ENCODE results near the gene MEIS2. TPM values are rescaled to one million over a fixed set of nuclear protein-coding genes. Genes with fewer than 3 reads are reported as not detected.

Gene MEIS2
- total RNA-seq, 2 experiments from 2014 or later: 0.14 TPM; not detected in 1

DNA sequence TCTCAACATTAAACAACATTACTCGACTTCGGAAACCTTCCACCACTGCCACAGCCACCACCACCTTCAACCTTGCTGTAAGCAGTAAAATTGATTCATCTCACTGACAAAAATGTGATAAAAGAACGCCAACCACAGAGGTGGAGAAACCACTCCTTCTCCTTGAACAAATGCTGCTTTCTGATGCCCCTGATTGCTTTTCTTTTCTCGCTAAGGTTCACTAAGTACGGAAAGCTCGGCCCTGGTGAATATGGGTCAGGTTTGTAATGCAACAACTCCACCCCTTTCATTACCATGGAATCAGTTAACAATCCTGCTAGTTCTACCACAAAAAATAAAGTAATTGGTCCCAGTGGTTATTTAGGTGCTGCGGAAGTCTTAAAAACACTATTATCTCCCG, 44.9 kb downstream of the MEIS2 start:
- intact Hi-C loops (cut with micrococcal nuclease): no loop called here
- DNase-seq (no peak), ATAC-seq (no peak)
- ChIA-PET CTCF (no interaction called here), POLR2A (no interaction called here)
- H3K9me3 Mint-ChIP-seq: no peaks in the 10 kb centered on the region
- H3K27me3 Mint-ChIP-seq: no peaks in the 10 kb centered on the region
- TF ChIP-seq, protein P1, sequence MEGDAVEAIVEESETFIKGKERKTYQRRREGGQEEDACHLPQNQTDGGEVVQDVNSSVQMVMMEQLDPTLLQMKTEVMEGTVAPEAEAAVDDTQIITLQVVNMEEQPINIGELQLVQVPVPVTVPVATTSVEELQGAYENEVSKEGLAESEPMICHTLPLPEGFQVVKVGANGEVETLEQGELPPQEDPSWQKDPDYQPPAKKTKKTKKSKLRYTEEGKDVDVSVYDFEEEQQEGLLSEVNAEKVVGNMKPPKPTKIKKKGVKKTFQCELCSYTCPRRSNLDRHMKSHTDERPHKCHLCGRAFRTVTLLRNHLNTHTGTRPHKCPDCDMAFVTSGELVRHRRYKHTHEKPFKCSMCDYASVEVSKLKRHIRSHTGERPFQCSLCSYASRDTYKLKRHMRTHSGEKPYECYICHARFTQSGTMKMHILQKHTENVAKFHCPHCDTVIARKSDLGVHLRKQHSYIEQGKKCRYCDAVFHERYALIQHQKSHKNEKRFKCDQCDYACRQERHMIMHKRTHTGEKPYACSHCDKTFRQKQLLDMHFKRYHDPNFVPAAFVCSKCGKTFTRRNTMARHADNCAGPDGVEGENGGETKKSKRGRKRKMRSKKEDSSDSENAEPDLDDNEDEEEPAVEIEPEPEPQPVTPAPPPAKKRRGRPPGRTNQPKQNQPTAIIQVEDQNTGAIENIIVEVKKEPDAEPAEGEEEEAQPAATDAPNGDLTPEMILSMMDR (IDR thresholded peaks at IDR 0.05): no peak
- no peak overlapping the region for H3K27ac Mint-ChIP-seq
- H3K4me1 Mint-ChIP-seq (ENCODE audit: low read depth): no peaks in the 10 kb centered on the region
- H3K4me3 Mint-ChIP-seq: no peak overlapping the region
- H3K36me3 Mint-ChIP-seq (ENCODE audit: low read depth): no peaks in the 10 kb centered on the region

DNA sequence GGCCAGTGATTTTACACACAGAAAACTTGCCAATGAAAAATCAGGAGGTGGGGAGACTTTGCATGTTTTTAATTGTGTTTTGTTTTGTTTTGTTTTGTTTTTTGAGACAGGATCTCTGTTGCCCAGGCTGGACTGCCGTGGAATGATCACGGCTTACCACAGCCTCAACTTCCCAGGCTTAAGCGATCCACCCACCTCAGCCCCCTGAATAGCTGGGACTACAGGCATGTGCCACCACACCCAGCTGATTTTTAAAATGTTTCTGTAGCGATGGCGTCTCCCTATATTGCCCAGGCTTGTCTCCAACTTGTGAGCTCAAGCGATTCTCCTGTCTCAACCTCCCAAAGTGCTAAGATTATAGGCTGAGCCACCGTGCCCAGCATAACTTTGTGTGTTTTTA, 46.0 kb downstream of the MEIS2 start:
- no peak for ATAC-seq
- intact Hi-C loops (cut with micrococcal nuclease): no loop called here
- Mint-ChIP-seq H3K27me3 (no peaks in the 10 kb centered on the region), H3K36me3 (ENCODE audit: low read depth) (no peaks in the 10 kb centered on the region), H3K4me1 (ENCODE audit: low read depth) (no peaks in the 10 kb centered on the region), H3K9me3 (no peaks in the 10 kb centered on the region), H3K4me3 (no peak overlapping the region), H3K27ac (no peak overlapping the region)
- TF ChIP-seq, protein P1 (IDR thresholded peaks at IDR 0.05): no peak
- DNase-seq: no peak
- CTCF ChIA-PET: interaction anchor here (1.2 kb wide), 1 partner anchor 13 kb away, joined by 3 read pairs; no protein-coding TSS in a partner anchor
- POLR2A ChIA-PET: interaction anchor here (0.6 kb wide), 1 partner anchor 116 kb away, joined by 3 read pairs; no protein-coding TSS in a partner anchor

DNA sequence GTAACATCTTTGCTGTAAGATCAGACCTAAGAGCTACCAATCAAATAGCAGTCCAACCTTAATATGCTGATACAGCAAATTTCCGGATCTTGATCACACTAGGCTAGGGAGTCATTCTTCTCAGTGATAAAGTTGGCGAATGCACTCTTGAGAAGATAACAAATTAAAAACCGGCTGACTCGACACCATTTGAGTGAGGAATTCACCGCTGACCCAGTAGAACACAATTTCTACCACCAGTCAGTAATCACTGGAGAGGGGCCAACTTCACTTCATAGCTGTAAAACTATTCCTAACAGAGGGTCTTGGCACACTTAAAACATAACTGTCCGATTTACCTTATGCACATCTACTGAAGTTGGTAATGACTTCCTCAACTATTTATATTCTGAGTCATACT, 47.2 kb downstream of the MEIS2 start:
- DNase-seq (no peak), ATAC-seq (no peak)
- no peak overlapping the region for H3K27ac Mint-ChIP-seq
- POLR2A ChIA-PET: no interaction called here
- TF ChIP-seq, protein P1 (IDR thresholded peaks at IDR 0.05): no peak
- H3K4me3 Mint-ChIP-seq: no peak overlapping the region
- no peaks in the 10 kb centered on the region for H3K36me3 Mint-ChIP-seq (ENCODE audit: low read depth)
- H3K27me3 Mint-ChIP-seq: no peaks in the 10 kb centered on the region
- intact Hi-C loops (cut with micrococcal nuclease): no loop called here
- no peaks in the 10 kb centered on the region for H3K4me1 Mint-ChIP-seq (ENCODE audit: low read depth)
- H3K9me3 Mint-ChIP-seq: no peaks in the 10 kb centered on the region
- CTCF ChIA-PET: no interaction called here

DNA sequence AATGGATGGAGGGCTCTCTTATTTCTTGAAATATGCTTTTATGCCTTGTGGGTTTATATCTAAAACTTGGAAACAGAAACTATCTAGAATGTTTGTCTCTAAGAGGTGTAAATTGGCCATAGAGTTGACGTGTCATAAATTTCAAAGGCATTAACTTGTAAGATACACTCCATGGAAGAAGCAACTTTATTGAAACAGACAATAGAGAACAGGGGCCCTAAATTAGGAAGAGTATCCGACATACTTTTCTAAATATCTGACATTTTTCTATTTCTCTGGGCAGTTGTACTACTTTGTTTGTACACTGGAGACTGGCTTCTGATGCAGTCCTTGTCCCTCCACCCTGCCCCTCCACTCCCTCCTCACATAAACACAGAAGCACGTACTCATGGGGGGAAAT, 50.0 kb downstream of the MEIS2 start:
- ATAC-seq: no peak
- ChIA-PET CTCF (no interaction called here), POLR2A (no interaction called here)
- Mint-ChIP-seq H3K27ac (no peak overlapping the region), H3K4me3 (no peak overlapping the region), H3K27me3 (peaks cover 2% of the 10 kb centered on the region), H3K9me3 (no peaks in the 10 kb centered on the region), H3K4me1 (ENCODE audit: low read depth) (no peaks in the 10 kb centered on the region), H3K36me3 (ENCODE audit: low read depth) (no peaks in the 10 kb centered on the region)
- DNase-seq: no peak
- TF ChIP-seq, protein P1 (IDR thresholded peaks at IDR 0.05): no peak
- intact Hi-C loops (cut with micrococcal nuclease): no loop called here

DNA sequence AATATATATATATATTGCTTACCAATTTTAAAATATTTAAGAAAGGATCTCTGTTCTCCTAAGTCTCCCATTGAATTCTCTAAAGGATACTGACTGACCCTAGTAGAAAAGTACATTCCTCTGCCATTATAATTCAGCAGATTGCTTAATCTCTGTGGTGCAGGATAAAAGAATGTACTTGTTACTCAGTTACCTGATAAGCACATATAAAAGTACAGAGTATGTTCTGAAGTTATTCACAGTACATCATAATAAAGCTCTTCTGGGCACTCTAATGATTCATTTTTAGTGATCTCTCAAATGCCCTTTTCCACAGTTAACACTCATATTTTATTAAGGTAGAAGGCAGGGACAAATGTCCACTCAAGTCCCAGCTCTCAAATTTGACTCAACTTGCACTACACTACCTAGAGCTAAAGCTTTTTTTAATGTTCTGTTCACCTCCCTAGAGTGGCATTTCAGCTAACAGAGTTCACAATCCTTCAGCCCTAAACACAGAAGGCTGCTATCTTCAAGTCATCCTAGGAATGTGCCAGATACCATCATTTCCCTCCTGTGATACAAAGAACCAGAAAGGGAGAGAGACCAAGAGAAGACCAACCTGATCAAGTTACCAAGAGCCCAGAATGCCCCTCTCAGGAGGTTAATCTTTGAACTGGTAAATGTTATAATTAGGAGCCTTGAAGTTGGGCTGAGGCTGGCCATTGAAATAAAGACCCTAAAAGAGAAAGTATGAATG, 53.3 kb downstream of the MEIS2 start:
- intact Hi-C loops (cut with micrococcal nuclease): no loop called here
- CTCF ChIA-PET: interaction anchor here (0.7 kb wide), 1 partner anchor 87 kb away, joined by 3 read pairs; no protein-coding TSS in a partner anchor

More for the DNA sequence above, 53.3 kb downstream of the MEIS2 start:
- ATAC-seq (no peak), DNase-seq (no peak)
- Mint-ChIP-seq H3K4me3 (no peak overlapping the region), H3K36me3 (ENCODE audit: low read depth) (no peaks in the 10 kb centered on the region), H3K27ac (no peak overlapping the region), H3K9me3 (no peaks in the 10 kb centered on the region), H3K27me3 (peaks cover 2% of the 10 kb centered on the region), H3K4me1 (ENCODE audit: low read depth) (no peaks in the 10 kb centered on the region)
- POLR2A ChIA-PET: no interaction called here
- TF ChIP-seq, protein P1 (IDR thresholded peaks at IDR 0.05): no peak

All from activated CD8-positive, alpha-beta T cell treated with anti-CD3 and anti-CD28 coated beads for 36 hours (primary cell).